Spinal cord (tissue), 10 donors: ENCODE measurements around the gene CD40. TPM values are rescaled to one million over a fixed set of nuclear protein-coding genes. Genes with fewer than 3 reads are reported as not detected.

Experiments used
- DNase-seq, 6 donors: peaks; one replicate each; pipeline versions ENCODE4 v3.0.0 to v3.0.0-alpha.2; 2013 to 2015; ENCODE audit warnings: low spot score in 6 of 6, low read depth in 4 of 6
- H3K27ac ChIP-seq: one replicate; pipeline ENCODE4 v1.5.1; 2013; ENCODE audit warnings: low read depth, low read length, control low read depth
- H3K27me3 ChIP-seq: one replicate; pipeline ENCODE4 v1.6.1; 2013; ENCODE audit warnings: low read length; ENCODE audit not compliant: control insufficient read depth, insufficient read depth
- H3K36me3 ChIP-seq: one replicate; pipeline ENCODE4 v1.6.1; 2013; ENCODE audit warnings: low read length; ENCODE audit not compliant: control insufficient read depth, insufficient read depth
- H3K4me1 ChIP-seq: one replicate; pipeline ENCODE4 v1.6.1; 2013; ENCODE audit warnings: low read length; ENCODE audit not compliant: control insufficient read depth, insufficient read depth
- H3K4me3 ChIP-seq: one replicate; pipeline ENCODE4 v1.5.1; 2013; ENCODE audit warnings: low read depth, low read length, control low read depth
- H3K9me3 ChIP-seq: one replicate; pipeline ENCODE4 v1.6.1; 2013; ENCODE audit warnings: low read length; ENCODE audit not compliant: control insufficient read depth, insufficient read depth
- WGBS: methylation state at CpG from one replicate; pipeline ENCODE4 v1.1.5; 2013; ENCODE audit warnings: missing lambda C conversion rate; ENCODE audit not compliant: insufficient coverage; 5-methylcytosine and 5-hydroxymethylcytosine counted together
- polyA plus RNA-seq, 2 donors: library from polyadenylated mRNA; unstranded; fragments of 120-200 nt; gene quantifications; one replicate each; pipeline ENCODE4 v1.2.1, GENCODE V29; 2013; ENCODE audit not compliant: insufficient read length in 2 of 2
- total RNA-seq, 2 donors: library from RNA; depleted of rRNA in 1 of 2; stranded (reverse); fragments of 120-200 nt in 1 of 2; fragments of >200 nt in 1 of 2; gene quantifications; one replicate each; pipeline versions ENCODE4 v1.2.3 to v1.2.4, GENCODE V29; 2013 to 2014
- donor health status: healthy.

The CD40 gene
- total and polyA plus RNA-seq, 4 donors: 1.6 to 6.5 (median 5.6) TPM

- H3K9me3 ChIP-seq: no peaks in the 10 kb centered on the region
- H3K27ac ChIP-seq: no peak overlapping the region
- H3K27me3 ChIP-seq: peaks cover 2% of the 10 kb centered on the region
- H3K36me3 ChIP-seq: no peaks in the 10 kb centered on the region
- peaks cover 16% of the 10 kb centered on the region for H3K4me1 ChIP-seq
- no peak overlapping the region for H3K4me3 ChIP-seq
- no peak for DNase-seq
These were observed 49.0 kb downstream of the CD40 start for GRCh38 chr20:46167080-46167479.

GRCh38 chr20:46168438-46168837 lies 50.3 kb downstream of the CD40 start:
- Histone ChIP-seq H3K27ac (no peak overlapping the region), H3K36me3 (no peaks in the 10 kb centered on the region), H3K9me3 (no peaks in the 10 kb centered on the region), H3K27me3 (peaks cover 10% of the 10 kb centered on the region), H3K4me1 (peaks cover 16% of the 10 kb centered on the region), H3K4me3 (no peak overlapping the region)
- WGBS: 55% methylated on average over 7 of the region's 8 CpGs
- peak in 1 of 6 donors; percentile 70 for DNase-seq

- DNase-seq: peak in 1 of 6 donors; percentile 62
- Histone ChIP-seq H3K27ac (no peak overlapping the region), H3K9me3 (no peaks in the 10 kb centered on the region), H3K4me1 (peaks cover 16% of the 10 kb centered on the region), H3K27me3 (peaks cover 21% of the 10 kb centered on the region), H3K36me3 (no peaks in the 10 kb centered on the region), H3K4me3 (no peak overlapping the region)
- WGBS: 62% methylated on average over 10 of the region's 13 CpGs
These were observed 51.4 kb downstream of the CD40 start for GRCh38 chr20:46169245-46170171.

GRCh38 chr20:46171476-46171875 lies 53.4 kb downstream of the CD40 start:
- Histone ChIP-seq H3K4me1 (peaks cover 20% of the 10 kb centered on the region), H3K27ac (no peak overlapping the region), H3K9me3 (no peaks in the 10 kb centered on the region), H3K4me3 (no peak overlapping the region), H3K36me3 (no peaks in the 10 kb centered on the region), H3K27me3 (peaks cover 36% of the 10 kb centered on the region)
- 90% methylated on average over 2 of the region's 2 CpGs for WGBS
- no peak for DNase-seq

DNA sequence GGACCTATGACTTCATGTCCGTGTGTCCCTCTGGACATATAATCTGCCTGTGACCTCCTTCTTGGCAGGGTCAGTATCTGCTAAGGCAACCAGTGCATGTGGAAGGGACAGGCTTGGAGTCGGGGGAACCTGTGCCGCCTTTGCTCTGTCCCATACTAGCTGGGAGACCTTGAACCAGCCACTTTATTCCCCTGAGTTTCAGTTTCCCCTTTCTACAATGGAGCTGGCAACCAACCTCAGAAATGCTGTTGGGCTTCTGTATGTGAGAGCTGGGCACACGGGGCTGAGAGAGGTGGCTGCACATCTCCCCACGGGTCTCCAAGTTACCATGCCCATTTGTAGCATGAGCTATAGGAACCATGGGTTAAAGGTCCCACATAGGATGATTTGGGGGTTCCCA lies 53.8 kb downstream of the CD40 start:
- Histone ChIP-seq H3K27me3 (peaks cover 39% of the 10 kb centered on the region), H3K4me3 (no peak overlapping the region), H3K27ac (no peak overlapping the region), H3K9me3 (no peaks in the 10 kb centered on the region), H3K36me3 (no peaks in the 10 kb centered on the region), H3K4me1 (peaks cover 20% of the 10 kb centered on the region)
- no peak for DNase-seq
- WGBS: 50% methylated on average over 3 of the region's 5 CpGs

- Histone ChIP-seq H3K36me3 (no peaks in the 10 kb centered on the region), H3K4me1 (peaks cover 20% of the 10 kb centered on the region), H3K27ac (no peak overlapping the region), H3K27me3 (peaks cover 39% of the 10 kb centered on the region), H3K9me3 (no peaks in the 10 kb centered on the region), H3K4me3 (no peak overlapping the region)
- 70% methylated on average over 6 of the region's 6 CpGs for WGBS
- no peak for DNase-seq
These were observed 54.3 kb downstream of the CD40 start for GRCh38 chr20:46172455-46172854.

DNA sequence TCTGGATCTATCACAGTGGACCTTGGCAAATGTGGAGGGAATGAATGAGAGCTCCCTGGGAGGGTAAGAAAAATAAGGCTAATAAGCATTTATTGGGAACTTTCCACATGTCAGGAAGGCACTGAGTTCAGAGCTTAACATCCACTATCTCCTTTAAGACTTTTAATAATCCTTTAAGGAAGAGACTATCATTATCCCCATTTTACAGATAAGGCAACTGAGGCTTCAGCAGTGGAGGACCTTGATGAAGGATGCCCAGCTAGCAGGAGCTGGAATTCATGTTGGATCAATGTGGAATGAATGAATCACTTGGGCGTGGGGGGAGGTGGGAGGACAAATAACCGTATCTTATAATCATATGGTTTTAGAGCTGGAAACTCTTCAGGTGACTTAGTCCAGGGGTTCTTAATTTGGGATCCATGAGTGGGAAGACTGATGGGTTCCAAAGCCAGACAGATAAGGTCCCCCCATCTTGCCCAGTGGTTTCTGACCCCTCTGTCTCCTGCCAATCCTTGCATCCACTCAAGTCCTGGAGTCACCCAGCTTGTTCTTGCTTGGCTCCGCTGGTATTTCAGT lies 54.9 kb downstream of the CD40 start:
- WGBS: 71% methylated on average over 1 of the region's 3 CpGs
- H3K27me3 ChIP-seq: peaks cover 39% of the 10 kb centered on the region

DNA sequence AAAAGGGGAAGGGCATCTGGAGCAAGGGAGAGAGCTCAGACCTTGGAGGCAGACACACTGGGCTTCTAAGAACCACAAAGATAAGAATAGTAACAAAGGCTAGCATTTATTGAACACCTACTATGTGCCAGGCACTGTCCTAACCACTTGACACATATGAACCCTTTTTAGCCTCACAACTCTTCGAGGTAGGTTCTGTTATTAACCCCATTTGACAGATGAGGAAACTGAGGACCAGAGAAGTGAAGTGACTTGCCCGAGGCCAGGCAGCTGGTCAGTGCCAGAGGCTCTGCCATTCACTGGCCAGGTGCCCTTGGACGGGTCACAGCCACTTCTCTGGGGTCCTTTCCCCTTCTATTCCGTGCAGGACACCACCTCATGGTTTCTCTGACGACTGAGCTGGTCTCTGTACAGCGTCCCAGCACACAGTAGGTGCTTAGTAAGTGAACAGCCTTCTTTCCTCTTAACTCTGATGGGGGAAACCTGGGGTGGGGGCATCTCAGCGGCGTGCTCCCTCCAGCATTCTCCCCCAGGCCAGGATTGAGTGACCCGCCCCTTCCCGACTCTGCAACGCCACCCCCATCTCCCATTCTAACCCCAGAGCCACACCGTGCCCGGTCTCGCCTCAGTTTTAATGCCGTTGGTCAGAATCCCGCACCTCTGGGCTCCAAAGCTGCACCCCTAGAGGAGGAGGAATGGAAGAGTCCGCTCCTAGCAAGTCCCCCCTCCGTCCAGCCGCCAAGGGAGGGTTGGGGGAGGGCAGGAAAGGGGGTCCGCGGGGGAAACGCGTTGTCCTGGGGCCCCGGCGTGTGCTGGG lies 55.7 kb downstream of the CD40 start:
- no peak for DNase-seq
- H3K27me3 ChIP-seq: peaks cover 39% of the 10 kb centered on the region
- peaks cover 4% of the 10 kb centered on the region for H3K36me3 ChIP-seq
- no peaks in the 10 kb centered on the region for H3K9me3 ChIP-seq
- 31% methylated on average over 10 of the region's 25 CpGs for WGBS
- H3K4me1 ChIP-seq: peaks cover 15% of the 10 kb centered on the region
- no peak overlapping the region for H3K27ac ChIP-seq
- no peak overlapping the region for H3K4me3 ChIP-seq

More for the DNA sequence above, 54.9 kb downstream of the CD40 start:
- Histone ChIP-seq H3K4me3 (no peak overlapping the region), H3K9me3 (no peaks in the 10 kb centered on the region), H3K36me3 (peaks cover 4% of the 10 kb centered on the region), H3K4me1 (peaks cover 16% of the 10 kb centered on the region), H3K27ac (no peak overlapping the region)
- DNase-seq: no peak

DNA sequence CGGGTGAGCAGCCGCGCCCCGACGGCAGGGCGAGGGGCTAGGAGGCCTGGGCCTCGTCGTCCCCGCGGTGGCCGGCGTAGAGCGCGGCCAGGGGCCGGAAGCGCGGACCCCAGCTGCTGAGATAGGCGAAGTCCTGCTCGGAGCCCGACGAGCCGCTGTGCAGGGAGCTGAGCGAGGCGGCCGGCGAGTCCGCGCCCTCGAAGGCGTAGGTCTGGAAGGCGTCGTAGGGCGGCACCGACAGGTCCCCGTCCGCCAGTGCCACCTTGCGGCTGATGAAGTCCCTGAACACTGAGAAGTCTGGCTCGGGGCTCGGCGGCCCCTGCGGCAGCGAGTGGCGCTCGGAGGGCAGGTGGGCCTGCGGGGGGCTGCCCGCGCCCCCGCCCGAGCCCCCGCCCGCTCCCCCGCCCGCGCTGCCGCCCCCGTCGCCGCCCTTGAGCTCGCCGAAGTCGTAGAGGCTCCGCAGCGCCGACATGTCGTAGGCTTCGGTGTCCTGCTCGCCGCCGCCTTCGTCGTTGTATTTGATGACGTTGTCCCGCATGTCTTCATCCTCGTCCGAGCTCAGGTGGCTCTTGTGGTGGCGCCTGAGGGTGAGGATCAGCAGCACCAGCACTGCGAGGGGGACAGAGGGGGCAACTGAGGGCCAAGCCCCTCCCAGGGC lies 56.5 kb downstream of the CD40 start:
- peaks cover 4% of the 10 kb centered on the region for H3K36me3 ChIP-seq
- H3K27ac ChIP-seq: no peak overlapping the region
- peaks cover 39% of the 10 kb centered on the region for H3K27me3 ChIP-seq
- 3% methylated on average over 74 of the region's 77 CpGs for WGBS
- peak in 2 of 6 donors; percentile 81 to 82 for DNase-seq
- no peaks in the 10 kb centered on the region for H3K9me3 ChIP-seq
- H3K4me3 ChIP-seq: no peak overlapping the region
- peaks cover 16% of the 10 kb centered on the region for H3K4me1 ChIP-seq
